HAP-1 (cell line): ENCODE results near the gene SRSF8.

Source experiments
- DNase-seq, 2 experiments: peaks; one replicate each; pipeline ENCODE4 v3.0.0-alpha.2; 2016 to 2020; ENCODE audit warnings: low spot score in 2 of 2
- H3K27me3 ChIP-seq: fragments of 250-450 bp; sonication (Bioruptor Pico); 2 replicates; pipeline ENCODE4 v1.5.1; 2020; ENCODE audit warnings: low read depth, mild to moderate bottlenecking, moderate library complexity
- H3K36me3 ChIP-seq: fragments of 250-450 bp; sonication (Bioruptor Pico); replicated peaks from 2 replicates; pipeline ENCODE4 v1.5.1; 2020; ENCODE audit warnings: mild to moderate bottlenecking
- H3K4me1 ChIP-seq: fragments of 250-450 bp; sonication (Bioruptor Pico); 2 replicates; pipeline ENCODE4 v1.5.1; 2020; ENCODE audit warnings: mild to moderate bottlenecking
- H3K4me3 ChIP-seq: fragments of 250-450 bp; sonication (Bioruptor Pico); 2 replicates; pipeline ENCODE4 v1.5.1; 2020; ENCODE audit warnings: mild to moderate bottlenecking, moderate library complexity
- H3K9me3 ChIP-seq: fragments of 250-450 bp; sonication (Bioruptor Pico); 2 replicates; pipeline ENCODE4 v1.5.1; 2020; ENCODE audit warnings: mild to moderate bottlenecking, moderate library complexity
- in situ Hi-C: fragments of 300-500 bp; cut with MboI; formaldehyde crosslinking; loops from 3 replicates; pipeline ENCODE4 v1.14.3; 2020; ENCODE audit warnings: low sequenced_read_pairs, inconsistent platforms, mixed read lengths

Gene SRSF8

GRCh38 chr11:95054356-95054755 lies 12.4 kb upstream of the SRSF8 start:
- Histone ChIP-seq H3K4me3 (no peak overlapping the region), H3K4me1 (no peaks in the 10 kb centered on the region), H3K27me3 (peaks cover 12% of the 10 kb centered on the region), H3K36me3 (no peaks in the 10 kb centered on the region), H3K9me3 (no peaks in the 10 kb centered on the region)
- in situ Hi-C loops, result no loop called here
- DNase-seq, result no peak

- H3K9me3 ChIP-seq, result no peaks in the 10 kb centered on the region
- H3K27me3 ChIP-seq, result peaks cover 12% of the 10 kb centered on the region
- no peaks in the 10 kb centered on the region for H3K4me1 ChIP-seq
- H3K36me3 ChIP-seq, result no peaks in the 10 kb centered on the region
- in situ Hi-C loops, result no loop called here
- no peak for DNase-seq
- H3K4me3 ChIP-seq, result no peak overlapping the region
Measured at GRCh38 chr11:95055283-95055897, 11.3 kb upstream of the SRSF8 start.

GRCh38 chr11:95057959-95058358 lies 8.8 kb upstream of the SRSF8 start:
- H3K4me3 ChIP-seq, result no peak overlapping the region
- no peak for DNase-seq
- no peaks in the 10 kb centered on the region for H3K9me3 ChIP-seq
- H3K4me1 ChIP-seq, result no peaks in the 10 kb centered on the region
- peaks cover 25% of the 10 kb centered on the region for H3K27me3 ChIP-seq
- no peaks in the 10 kb centered on the region for H3K36me3 ChIP-seq
- in situ Hi-C loops, result no loop called here

GRCh38 chr11:95058621-95059020 lies 8.1 kb upstream of the SRSF8 start:
- no peaks in the 10 kb centered on the region for H3K4me1 ChIP-seq
- no peaks in the 10 kb centered on the region for H3K9me3 ChIP-seq
- no peaks in the 10 kb centered on the region for H3K36me3 ChIP-seq
- no peak overlapping the region for H3K4me3 ChIP-seq
- no peak for DNase-seq
- in situ Hi-C loops, result no loop called here
- peaks cover 25% of the 10 kb centered on the region for H3K27me3 ChIP-seq

GRCh38 chr11:95059046-95059445 lies 7.7 kb upstream of the SRSF8 start:
- no peak overlapping the region for H3K4me3 ChIP-seq
- peaks cover 25% of the 10 kb centered on the region for H3K27me3 ChIP-seq
- no peaks in the 10 kb centered on the region for H3K4me1 ChIP-seq
- DNase-seq, result no peak
- H3K9me3 ChIP-seq, result no peaks in the 10 kb centered on the region
- in situ Hi-C loops, result no loop called here
- H3K36me3 ChIP-seq, result no peaks in the 10 kb centered on the region

- H3K4me1 ChIP-seq, result peaks cover 7% of the 10 kb centered on the region; the same call in 1 of the 2 replicates
- peaks cover 13% of the 10 kb centered on the region for H3K27me3 ChIP-seq
- no peak for DNase-seq
- no peak overlapping the region for H3K4me3 ChIP-seq
- no peaks in the 10 kb centered on the region for H3K36me3 ChIP-seq
- no peaks in the 10 kb centered on the region for H3K9me3 ChIP-seq
- in situ Hi-C loops, result no loop called here
Measured at GRCh38 chr11:95065336-95065735, 1.4 kb upstream of the SRSF8 start.

GRCh38 chr11:95067039-95067840 lies 521 bp downstream of the SRSF8 start:
- H3K4me3 ChIP-seq, result peak overlapping the region; percentile 60
- no peaks in the 10 kb centered on the region; the same call in 1 of the 2 replicates for H3K36me3 ChIP-seq
- peaks cover 4% of the 10 kb centered on the region for H3K27me3 ChIP-seq
- DNase-seq, result peak; percentile 53 to 82
- H3K9me3 ChIP-seq, result no peaks in the 10 kb centered on the region
- in situ Hi-C loops, result no loop called here
- peaks cover 7% of the 10 kb centered on the region; the same call in 1 of the 2 replicates for H3K4me1 ChIP-seq

GRCh38 chr11:95067841-95068219 lies 1.1 kb downstream of the SRSF8 start:
- peak overlapping the region; percentile 60 for H3K4me3 ChIP-seq
- H3K9me3 ChIP-seq, result no peaks in the 10 kb centered on the region
- no peak for DNase-seq
- no peaks in the 10 kb centered on the region; the same call in 1 of the 2 replicates for H3K27me3 ChIP-seq
- in situ Hi-C loops, result no loop called here
- H3K36me3 ChIP-seq, result no peaks in the 10 kb centered on the region; the same call in 1 of the 2 replicates
- H3K4me1 ChIP-seq, result peaks cover 7% of the 10 kb centered on the region; the same call in 1 of the 2 replicates

- H3K27me3 ChIP-seq, result no peaks in the 10 kb centered on the region
- DNase-seq, result peak; percentile 82 to 94
- H3K36me3 ChIP-seq, result no peaks in the 10 kb centered on the region; the same call in 1 of the 2 replicates
- H3K4me3 ChIP-seq, result peak overlapping the region; percentile 60
- H3K9me3 ChIP-seq, result no peaks in the 10 kb centered on the region
- in situ Hi-C loops, result no loop called here
- peaks cover 7% of the 10 kb centered on the region; the same call in 1 of the 2 replicates for H3K4me1 ChIP-seq
Measured at GRCh38 chr11:95068549-95068948, 1.8 kb downstream of the SRSF8 start.

GRCh38 chr11:95070471-95070870 lies 3.8 kb downstream of the SRSF8 start:
- Histone ChIP-seq H3K27me3 (no peaks in the 10 kb centered on the region), H3K36me3 (no peaks in the 10 kb centered on the region; the same call in 1 of the 2 replicates), H3K9me3 (no peaks in the 10 kb centered on the region), H3K4me3 (no peak overlapping the region), H3K4me1 (peaks cover 7% of the 10 kb centered on the region; the same call in 1 of the 2 replicates)
- in situ Hi-C loops, result no loop called here
- DNase-seq, result no peak

- DNase-seq, result no peak
- Histone ChIP-seq H3K4me1 (peaks cover 4% of the 10 kb centered on the region; the same call in 1 of the 2 replicates), H3K4me3 (no peak overlapping the region), H3K27me3 (no peaks in the 10 kb centered on the region), H3K9me3 (no peaks in the 10 kb centered on the region), H3K36me3 (no peaks in the 10 kb centered on the region; the same call in 1 of the 2 replicates)
- in situ Hi-C loops, result no loop called here
Measured at GRCh38 chr11:95072948-95073347, 6.2 kb downstream of the SRSF8 start.

GRCh38 chr11:95074792-95075563 lies 8.3 kb downstream of the SRSF8 start:
- no peaks in the 10 kb centered on the region for H3K27me3 ChIP-seq
- in situ Hi-C loops, result no loop called here
- no peaks in the 10 kb centered on the region for H3K4me1 ChIP-seq
- no peaks in the 10 kb centered on the region for H3K9me3 ChIP-seq
- no peak overlapping the region for H3K4me3 ChIP-seq
- DNase-seq, result no peak
- no peaks in the 10 kb centered on the region; the same call in 1 of the 2 replicates for H3K36me3 ChIP-seq

- Histone ChIP-seq H3K9me3 (no peaks in the 10 kb centered on the region), H3K4me3 (no peak overlapping the region), H3K36me3 (no peaks in the 10 kb centered on the region), H3K27me3 (no peaks in the 10 kb centered on the region), H3K4me1 (no peaks in the 10 kb centered on the region)
- DNase-seq, result no peak
- in situ Hi-C loops, result no loop called here
Measured at GRCh38 chr11:95076416-95076815, 9.7 kb downstream of the SRSF8 start.
